Activated CD4-positive, alpha-beta T cell treated with anti-CD3 and anti-CD28 coated beads, Interleukin-10, Interleukin-2, amounts not matched to agents 100 ng/mL and 50 ng/mL, durations not matched to agents 16 hours and 8 hours (primary cell): Measurements from ENCODE around the gene RAP1B.
A peak's percentile ranks its signal among the peaks of the same experiment; 100 is the strongest.
"Not testable (repeated sequence)": the region's sequence is repeated elsewhere in the genome, so short reads cannot be mapped to it uniquely, and the experiment has no call there.

Experiments
- DNase-seq: peaks from one replicate; pipeline ENCODE4 v3.0.0-alpha.2; 2020

Gene RAP1B

DNA sequence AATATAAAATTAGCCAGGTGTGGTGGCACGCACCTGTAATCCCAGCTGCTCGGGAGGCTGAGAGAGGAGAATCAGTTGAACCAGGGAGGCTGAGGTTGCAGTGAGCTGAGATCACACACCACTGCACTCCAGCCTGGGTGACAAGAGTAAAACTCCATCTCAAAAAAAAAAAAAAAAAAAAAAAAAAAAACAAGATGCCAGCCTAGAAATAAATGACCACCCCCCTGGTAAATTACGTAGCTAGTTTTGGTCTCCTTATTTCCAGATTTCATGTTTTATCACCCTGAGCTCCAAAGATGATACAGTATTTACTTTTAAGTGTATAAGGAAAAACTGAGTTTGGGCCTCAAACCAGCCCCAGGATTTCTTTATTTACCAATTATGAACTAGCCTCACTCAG is 26.7 kb downstream of the RAP1B start:
- not testable (repeated sequence) for DNase-seq

DNA sequence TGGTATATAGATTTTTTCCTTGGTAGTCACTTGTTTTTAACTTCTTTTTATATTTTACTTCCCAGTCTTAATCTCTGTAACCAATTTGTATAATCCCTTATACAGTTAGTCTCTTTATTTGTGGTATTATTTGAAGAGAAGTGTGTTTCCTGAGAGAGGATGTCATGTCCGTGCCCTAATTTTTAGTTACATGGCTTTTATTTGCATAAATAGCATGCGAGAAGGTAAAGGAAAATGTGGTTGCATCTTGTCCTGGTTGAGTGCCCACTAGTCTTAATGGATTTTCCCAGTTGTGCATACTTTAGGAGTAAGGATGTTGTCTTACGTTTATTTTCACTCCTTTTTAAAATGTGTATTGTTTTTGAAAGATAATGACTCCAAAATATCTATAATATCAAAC is 27.5 kb downstream of the RAP1B start:
- DNase-seq, result no peak

GRCh38 chr12:68638721-68639395 is 28.2 kb downstream of the RAP1B start:
- DNase-seq, result no peak

DNA sequence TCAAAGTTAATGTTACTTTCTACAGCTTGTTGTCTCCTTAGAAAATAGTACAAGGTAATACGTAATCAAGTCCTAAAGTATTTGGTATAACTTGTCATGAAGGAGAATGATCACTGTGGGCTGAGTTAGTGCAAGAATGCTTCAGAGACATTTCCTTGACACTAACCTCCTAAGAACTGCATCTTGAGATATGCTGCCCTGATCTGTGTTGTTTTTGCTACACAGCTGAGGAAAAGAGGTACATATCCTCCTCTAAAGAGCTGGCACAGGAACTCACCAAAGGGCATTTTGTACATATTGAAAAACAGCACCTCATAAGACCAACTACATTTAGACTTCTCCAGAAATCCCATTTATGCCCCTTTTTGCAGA is 28.7 kb downstream of the RAP1B start:
- DNase-seq, result no peak

GRCh38 chr12:68641138-68641537 is 30.4 kb downstream of the RAP1B start:
- peak; percentile 81 for DNase-seq

- DNase-seq, result no peak
Measured at GRCh38 chr12:68646484-68646883, 35.8 kb downstream of the RAP1B start.

DNA sequence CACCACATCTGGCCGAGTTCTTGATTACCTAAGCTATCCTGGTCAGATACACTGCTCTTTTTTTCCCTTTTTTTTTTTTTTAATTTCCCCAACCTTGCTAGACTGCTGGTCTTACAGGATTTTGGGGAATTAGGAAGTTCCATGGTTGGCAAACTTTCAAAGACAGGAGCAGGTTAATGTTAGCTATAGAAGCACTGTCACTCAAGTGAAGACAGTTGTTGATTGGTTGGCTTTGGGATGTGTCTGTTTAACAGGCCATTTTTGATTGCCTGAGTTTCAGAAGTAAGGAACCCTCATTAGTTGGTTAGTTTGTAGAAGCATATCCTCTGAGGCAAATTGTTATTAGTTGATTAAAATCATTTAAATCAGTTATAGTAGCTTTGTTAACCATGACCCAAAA is 36.8 kb downstream of the RAP1B start:
- DNase-seq, result no peak

GRCh38 chr12:68648179-68648578 is 37.5 kb downstream of the RAP1B start:
- DNase-seq, result peak; percentile 83

- DNase-seq, result no peak
Measured at GRCh38 chr12:68665016-68665569, 54.4 kb downstream of the RAP1B start.

DNA sequence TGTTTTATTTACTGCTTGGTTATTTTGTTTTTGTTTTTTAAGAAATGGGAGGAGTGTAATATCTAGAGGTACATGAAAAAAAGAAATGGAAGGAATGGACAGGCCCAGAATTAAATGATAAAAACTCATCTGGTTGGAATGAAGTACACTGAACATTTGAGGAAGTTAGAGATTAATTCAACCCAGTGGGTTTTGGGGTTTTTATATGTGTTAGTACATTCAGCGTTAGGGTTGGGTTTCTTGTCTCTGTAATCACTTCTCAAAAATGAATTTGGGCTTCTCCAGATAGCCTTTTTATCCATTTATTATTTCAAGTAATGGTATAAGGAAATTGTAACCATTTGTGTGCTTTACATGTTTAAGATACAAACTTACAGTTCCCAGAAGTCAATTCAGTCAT is 56.6 kb downstream of the RAP1B start:
- DNase-seq, result no peak

- no peak for DNase-seq
Measured at GRCh38 chr12:68667896-68668295, 57.2 kb downstream of the RAP1B start.

- no peak for DNase-seq
Measured at GRCh38 chr12:68671179-68671578, 60.5 kb downstream of the RAP1B start.

- DNase-seq, result peak; percentile 50
Measured at GRCh38 chr12:68673788-68674187, 63.1 kb downstream of the RAP1B start.

- no peak for DNase-seq
Measured at GRCh38 chr12:68674376-68674775, 63.7 kb downstream of the RAP1B start.

- peak; percentile 76 for DNase-seq
Measured at GRCh38 chr12:68675101-68675842, 64.6 kb downstream of the RAP1B start.

- DNase-seq, result not testable (repeated sequence)
Measured at GRCh38 chr12:68676854-68677253, 66.2 kb downstream of the RAP1B start.

- no peak for DNase-seq
Measured at GRCh38 chr12:68686262-68686594, 75.5 kb downstream of the RAP1B start.

DNA sequence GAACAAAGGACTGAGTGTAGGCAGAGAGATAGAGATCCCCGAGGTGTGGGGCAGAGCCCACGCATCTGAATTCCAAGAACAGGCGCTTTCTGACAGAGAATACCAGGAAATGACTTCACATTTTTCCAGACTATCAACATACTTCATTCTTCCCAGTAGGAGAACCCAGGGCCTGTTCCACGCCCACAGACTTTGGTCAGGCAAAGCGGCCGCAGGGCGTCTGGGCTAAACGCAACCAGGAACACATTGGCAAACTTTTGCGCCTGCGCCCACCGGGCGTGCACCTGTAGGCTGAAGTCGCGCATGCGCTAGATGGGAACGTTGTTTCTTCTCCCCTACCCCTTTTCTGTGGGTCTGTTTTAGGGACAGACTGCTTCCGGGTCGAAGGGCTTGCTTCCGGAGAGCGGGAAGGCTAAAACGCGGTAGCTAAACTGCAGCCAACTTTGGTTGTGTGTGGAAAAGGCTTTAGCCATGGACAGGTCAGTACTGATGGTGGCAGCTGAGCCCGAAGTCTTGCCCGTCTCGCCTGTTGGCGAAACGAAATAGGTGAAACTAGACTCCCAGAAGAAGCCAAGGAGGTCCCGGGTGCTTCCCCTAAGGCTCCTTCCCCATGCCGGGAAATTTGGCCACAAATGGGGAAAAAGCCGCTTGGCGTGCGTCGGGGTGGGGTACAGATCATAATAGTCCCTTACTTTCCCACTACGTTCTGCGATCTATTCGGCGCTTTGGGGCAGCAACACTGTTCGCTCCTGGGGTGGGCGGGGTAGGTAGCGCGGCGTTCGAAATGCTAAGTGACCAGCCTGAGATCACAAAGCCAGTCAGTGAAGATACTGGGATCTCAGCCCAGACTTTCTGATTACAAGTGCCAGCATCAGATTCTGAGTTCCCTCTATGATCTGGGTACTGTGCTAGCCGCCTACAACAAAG is 76.2 kb downstream of the RAP1B start, which contains the start of gene NUP107:
Gene NUP107 (plus strand): TSS at position 384 of the 927 bp plus-strand sequence. CDS start 88 bp downstream, at position 472.
- peak; percentile 98 for DNase-seq

DNA sequence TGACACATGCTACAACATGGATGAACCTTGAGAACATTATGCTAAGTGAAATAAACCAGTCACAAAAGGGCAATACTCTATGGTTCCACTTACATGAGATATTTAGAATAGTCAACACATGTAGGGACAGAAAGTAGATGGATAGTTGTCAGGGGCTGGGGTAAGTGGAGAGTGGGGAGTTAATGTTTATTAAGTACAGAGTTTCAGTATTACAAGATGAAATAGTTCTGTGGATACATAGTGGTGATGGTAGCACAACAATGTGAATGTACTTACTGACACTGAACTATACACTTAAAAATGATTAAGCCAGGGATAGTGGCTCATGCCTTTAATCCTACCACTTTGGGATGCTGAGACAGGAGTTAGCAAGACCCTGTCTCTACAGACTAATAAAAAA is 84.8 kb downstream of the RAP1B start:
- no peak for DNase-seq

DNA sequence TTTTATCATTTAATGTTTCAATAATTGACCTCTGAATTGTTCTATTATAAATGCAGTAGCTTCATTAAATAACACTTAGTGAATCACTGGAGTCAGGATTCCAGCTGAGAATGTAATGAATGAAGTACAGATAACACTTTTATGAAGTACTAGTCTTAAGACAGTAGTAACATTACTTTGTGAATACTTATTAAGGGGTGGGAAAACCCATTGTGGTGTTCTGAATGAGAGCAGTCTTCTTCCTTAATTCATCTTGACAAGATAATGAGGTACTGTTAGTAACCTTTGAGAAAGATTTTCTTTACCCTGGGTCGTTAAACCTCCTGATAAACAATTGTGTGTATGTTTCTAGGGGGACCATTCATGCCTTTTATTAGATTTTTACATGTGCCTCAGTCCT is 88.8 kb downstream of the RAP1B start:
- no peak for DNase-seq
